GM19043 (cell line): Measurements from ENCODE around the gene ANKRD1.

Experiments used
- ATAC-seq: cut with Tn5 transposase; IDR thresholded peaks from one replicate; pipeline ENCODE4 v1.9.1; 2021; ENCODE audit warnings: low read depth; ENCODE audit not compliant: unreplicated experiment

Gene ANKRD1

GRCh38 chr10:90936276-90936659 is 15.4 kb upstream of the ANKRD1 start:
- no peak for ATAC-seq

GRCh38 chr10:90935581-90936275 is 14.8 kb upstream of the ANKRD1 start:
- ATAC-seq = no peak

GRCh38 chr10:90930971-90931871 is 10.3 kb upstream of the ANKRD1 start:
- ATAC-seq = no peak

GRCh38 chr10:90930070-90930837 is 9.4 kb upstream of the ANKRD1 start:
- ATAC-seq = no peak

- no peak for ATAC-seq
Observed at GRCh38 chr10:90929179-90929578, 8.3 kb upstream of the ANKRD1 start.

GRCh38 chr10:90927293-90927692 is 6.4 kb upstream of the ANKRD1 start:
- no peak for ATAC-seq

- ATAC-seq = no peak
Observed at GRCh38 chr10:90925079-90926029, 4.5 kb upstream of the ANKRD1 start.

- ATAC-seq = no peak
Observed at GRCh38 chr10:90924552-90924951, 3.7 kb upstream of the ANKRD1 start.

GRCh38 chr10:90923111-90923731 is 2.3 kb upstream of the ANKRD1 start:
- no peak for ATAC-seq

- ATAC-seq = no peak
Observed at GRCh38 chr10:90921906-90922305, 1.0 kb upstream of the ANKRD1 start.

GRCh38 chr10:90919683-90920574 is 958 bp downstream of the ANKRD1 start:
- ATAC-seq = no peak

GRCh38 chr10:90917968-90918318 is 2.9 kb downstream of the ANKRD1 start:
- ATAC-seq = no peak

GRCh38 chr10:90917238-90917967 is 3.5 kb downstream of the ANKRD1 start:
- ATAC-seq = no peak

GRCh38 chr10:90916392-90917237 is 4.3 kb downstream of the ANKRD1 start:
- no peak for ATAC-seq

- ATAC-seq = no peak
Observed at GRCh38 chr10:90915766-90916075, 5.2 kb downstream of the ANKRD1 start.

- no peak for ATAC-seq
Observed at GRCh38 chr10:90914992-90915765, 5.7 kb downstream of the ANKRD1 start.
